ENCODE data around the gene YJU2. TPM values are rescaled to one million over a fixed set of nuclear protein-coding genes. Genes with fewer than 3 reads are reported as not detected.

The YJU2 gene
- polyA plus RNA-seq, 2 of the 4 experiments (the other 2 are of a cell fraction): 12.3 to 14.9 TPM

GRCh38 chr19:4256563-4256962, 9.7 kb downstream of the YJU2 start:
- no peak for TF ChIP-seq ZFP36 (IDR thresholded peaks at IDR 0.05; ENCODE audit: borderline replicate concordance, partially characterized antibody)
- TF ChIP-seq KDM5A (IDR thresholded peaks at IDR 0.05): no peak
- no peak for TF ChIP-seq MAFK (IDR thresholded peaks at IDR 0.05; ENCODE audit: partially characterized antibody)
- no peak for TF ChIP-seq ZNF302 (CRISPR knock-in tag; IDR thresholded peaks at IDR 0.05)
- TF ChIP-seq EHMT2 (IDR thresholded peaks at IDR 0.05; ENCODE audit: low read depth): no peak
- TF ChIP-seq NR3C1 (IDR thresholded peaks at IDR 0.05): no peak
- FAIRE-seq (no peak), DNase-seq (ENCODE audit: low read depth in 1 of 2, low spot score in 1 of 2) (peak in 1 of 2 experiments; percentile 39), ATAC-seq (no peak)
- H3K27ac ChIP-seq: no peak overlapping the region
- 95% methylated on average over 4 of the region's 4 CpGs for WGBS (ENCODE audit: missing lambda C conversion rate)
- H3K9me3 ChIP-seq: peaks cover 11% of the 10 kb centered on the region; the same call in 2 of the 3 replicates
- H3K4me2 ChIP-seq: no peak overlapping the region
- H3K4me1 ChIP-seq: no peaks in the 10 kb centered on the region
- no peak overlapping the region for H3K4me3 ChIP-seq
- POLR2A ChIA-PET: no interaction called here
- CTCF ChIA-PET: interaction anchor here (0.9 to 2.4 kb wide), 5 partner anchors 8 to 96 kb away, joined by 3 to 17 read pairs (median 5); partner anchors contain the start of gene YJU2

- 83% methylated on average over 6 of the region's 6 CpGs for WGBS (ENCODE audit: missing lambda C conversion rate)
- Histone ChIP-seq H3K9me3 (peaks cover 11% of the 10 kb centered on the region; the same call in 2 of the 3 replicates), H3K4me2 (no peak overlapping the region), H3K4me1 (no peaks in the 10 kb centered on the region), H3K27ac (no peak overlapping the region), H3K4me3 (no peak overlapping the region)
- ATAC-seq: no peak
- ChIA-PET POLR2A (no interaction called here), CTCF (interaction anchor here (0.9 to 1.9 kb wide), 4 partner anchors 8 to 96 kb away, joined by 3 to 5 read pairs (median 4); partner anchors contain the start of gene YJU2)
- no peak for FAIRE-seq
- TF ChIP-seq HDAC2 (IDR thresholded peaks at IDR 0.05) (no peak), KDM1A (IDR thresholded peaks at IDR 0.05; ENCODE audit: low read depth) (no peak), CBX8 (IDR thresholded peaks at IDR 0.05) (no peak), NFE2L2 (conservative IDR thresholded peaks at IDR 0.05; ENCODE audit: low read length) (no peak), RCOR1 (IDR thresholded peaks at IDR 0.05; ENCODE audit: low read depth, low read length) (no peak), FOSB (CRISPR knock-in tag; IDR thresholded peaks at IDR 0.05) (no peak), EP300 (IDR thresholded peaks at IDR 0.05) (no peak), POLR2AphosphoS2 (conservative IDR thresholded peaks at IDR 0.05; ENCODE audit: low read length) (no peak), HES2 (IDR thresholded peaks at IDR 0.05) (no peak), USF2 (IDR thresholded peaks at IDR 0.05) (no peak), RAD21 (conservative IDR thresholded peaks at IDR 0.05 in 1 of 2, IDR thresholded peaks at IDR 0.05 in 1 of 2) (no peak), HEYL (CRISPR knock-in tag; IDR thresholded peaks at IDR 0.05) (no peak)
- no peak for DNase-seq (ENCODE audit: low read depth in 1 of 2, low spot score in 1 of 2)
Observed at GRCh38 chr19:4257025-4257424, 10.1 kb downstream of the YJU2 start.

- Histone ChIP-seq H3K4me2 (no peak overlapping the region), H3K4me3 (no peak overlapping the region), H3K9me3 (peaks cover 11% of the 10 kb centered on the region; the same call in 2 of the 3 replicates), H3K27ac (no peak overlapping the region), H3K4me1 (no peaks in the 10 kb centered on the region)
- 96% methylated on average over 19 of the region's 28 CpGs for WGBS (ENCODE audit: missing lambda C conversion rate)
- CTCF ChIA-PET: interaction anchor here (0.6 to 1.9 kb wide), 3 partner anchors 9 to 95 kb away, joined by 4 to 5 read pairs (median 5); no protein-coding TSS in a partner anchor
- ATAC-seq: peak; percentile 24 to 31; a peak in 2 of 6 replicates
- no peak for TF ChIP-seq E2F6 (IDR thresholded peaks at IDR 0.05; ENCODE audit: borderline replicate concordance, low read depth)
- TF ChIP-seq MYC (IDR thresholded peaks at IDR 0.05; ENCODE audit: borderline replicate concordance, low read length): no peak
- no peak for TF ChIP-seq POLR2AphosphoS2 (conservative IDR thresholded peaks at IDR 0.05; ENCODE audit: low read length)
- no peak for TF ChIP-seq RNF2 (IDR thresholded peaks at IDR 0.05; ENCODE audit: borderline replicate concordance, low read depth)
- TF ChIP-seq CTCF (IDR thresholded peaks at IDR 0.05): no peak
- no peak for TF ChIP-seq CEBPB (IDR thresholded peaks at IDR 0.05)
- TF ChIP-seq JUNB (IDR thresholded peaks at IDR 0.05): no peak
- no peak for TF ChIP-seq MAZ (IDR thresholded peaks at IDR 0.05; ENCODE audit: borderline replicate concordance, low read depth, low read length)
- TF ChIP-seq ZSCAN20 (CRISPR knock-in tag; IDR thresholded peaks at IDR 0.05): no peak
- no peak for TF ChIP-seq RARB (CRISPR knock-in tag; IDR thresholded peaks at IDR 0.05)
- POLR2A ChIA-PET: interaction anchor here (0.5 kb wide), 1 partner anchor 206 kb away, joined by 4 read pairs; no protein-coding TSS in a partner anchor
- no peak for FAIRE-seq
- no peak for DNase-seq (ENCODE audit: low read depth in 1 of 2, low spot score in 1 of 2)
Observed at GRCh38 chr19:4258181-4258580, 11.3 kb downstream of the YJU2 start.
